ES-I3 (cell line): ENCODE results near the gene PALLD.

Source experiments
- H3K36me3 ChIP-seq: 2 replicates; pipeline ENCODE4 v1.6.1; 2013; ENCODE audit warnings: mild to moderate bottlenecking, low read length, control low read depth, moderate library complexity; ENCODE audit not compliant: insufficient read depth
- H3K4me1 ChIP-seq: 2 replicates; pipeline ENCODE4 v1.6.1; 2013; ENCODE audit warnings: mild to moderate bottlenecking, control low read depth, low read length; ENCODE audit not compliant: insufficient read depth
- H3K9ac ChIP-seq: 2 replicates; pipeline ENCODE4 v1.6.1; 2013; ENCODE audit warnings: low read depth, mild to moderate bottlenecking, low read length, moderate library complexity
- H3K9me3 ChIP-seq: 2 replicates; pipeline ENCODE4 v1.6.1; 2013; ENCODE audit warnings: mild to moderate bottlenecking, low read length, moderate library complexity; ENCODE audit not compliant: control insufficient read depth, insufficient read depth

PALLD gene

DNA sequence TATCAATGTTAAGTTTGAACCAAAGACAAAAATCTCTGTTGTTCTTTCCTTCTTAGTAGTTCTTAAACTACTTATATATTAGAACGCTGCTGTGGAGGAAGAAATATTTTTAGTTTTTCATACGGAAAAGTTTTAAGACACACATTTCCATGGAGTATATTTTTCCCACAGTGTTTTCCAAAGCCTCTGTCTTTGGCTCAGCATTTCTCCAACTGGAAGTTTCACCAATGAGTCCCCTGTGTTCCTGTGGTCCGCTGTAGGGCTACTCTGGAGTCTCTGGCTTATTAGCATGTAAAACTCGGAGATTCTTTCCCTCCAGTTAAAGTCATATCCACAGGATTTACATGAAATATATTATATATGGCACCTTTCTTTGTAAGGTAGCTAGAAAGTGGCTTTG lies 264.2 kb downstream of the PALLD start:
- Histone ChIP-seq H3K9me3 (no peaks in the 10 kb centered on the region), H3K36me3 (no peaks in the 10 kb centered on the region), H3K9ac (no peak overlapping the region), H3K4me1 (no peaks in the 10 kb centered on the region)

DNA sequence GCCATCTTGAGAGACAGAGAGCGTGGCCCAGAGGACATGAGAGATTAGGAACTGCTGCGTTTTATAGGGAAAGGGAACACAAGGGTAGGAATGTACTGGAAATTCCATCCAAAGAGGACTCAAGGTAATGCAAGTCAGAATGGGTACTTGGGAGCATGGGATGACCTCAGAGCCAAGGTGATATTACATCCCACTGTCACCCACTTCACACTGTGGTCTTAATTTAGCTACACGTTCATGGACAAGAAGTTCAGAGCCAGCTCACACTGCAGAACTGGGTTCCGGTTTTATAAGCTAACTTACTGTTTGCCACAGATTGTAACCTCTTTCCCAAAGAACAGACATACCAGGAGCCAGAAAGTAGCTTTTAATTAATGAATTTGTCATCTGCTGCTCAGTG lies 268.5 kb downstream of the PALLD start:
- Histone ChIP-seq H3K9ac (no peak overlapping the region), H3K9me3 (no peaks in the 10 kb centered on the region), H3K36me3 (no peaks in the 10 kb centered on the region; the same call in 1 of the 2 replicates), H3K4me1 (no peaks in the 10 kb centered on the region)

GRCh38 chr4:168765726-168766125 lies 268.9 kb downstream of the PALLD start:
- H3K9ac ChIP-seq = no peak overlapping the region
- H3K4me1 ChIP-seq = no peaks in the 10 kb centered on the region
- H3K9me3 ChIP-seq = no peaks in the 10 kb centered on the region
- H3K36me3 ChIP-seq = no peaks in the 10 kb centered on the region; the same call in 1 of the 2 replicates

- Histone ChIP-seq H3K4me1 (no peaks in the 10 kb centered on the region), H3K9me3 (no peaks in the 10 kb centered on the region), H3K36me3 (no peaks in the 10 kb centered on the region; the same call in 1 of the 2 replicates), H3K9ac (no peak overlapping the region)
Measured at GRCh38 chr4:168766604-168767316, 269.9 kb downstream of the PALLD start.

- H3K9me3 ChIP-seq = no peaks in the 10 kb centered on the region
- no peaks in the 10 kb centered on the region; the same call in 1 of the 2 replicates for H3K36me3 ChIP-seq
- H3K4me1 ChIP-seq = no peaks in the 10 kb centered on the region
- H3K9ac ChIP-seq = no peak overlapping the region
Measured at GRCh38 chr4:168769416-168769815, 272.6 kb downstream of the PALLD start.

- no peaks in the 10 kb centered on the region; the same call in 1 of the 2 replicates for H3K36me3 ChIP-seq
- no peak overlapping the region for H3K9ac ChIP-seq
- H3K4me1 ChIP-seq = no peaks in the 10 kb centered on the region
- no peaks in the 10 kb centered on the region for H3K9me3 ChIP-seq
Measured at GRCh38 chr4:168769837-168770236, 273.0 kb downstream of the PALLD start.

DNA sequence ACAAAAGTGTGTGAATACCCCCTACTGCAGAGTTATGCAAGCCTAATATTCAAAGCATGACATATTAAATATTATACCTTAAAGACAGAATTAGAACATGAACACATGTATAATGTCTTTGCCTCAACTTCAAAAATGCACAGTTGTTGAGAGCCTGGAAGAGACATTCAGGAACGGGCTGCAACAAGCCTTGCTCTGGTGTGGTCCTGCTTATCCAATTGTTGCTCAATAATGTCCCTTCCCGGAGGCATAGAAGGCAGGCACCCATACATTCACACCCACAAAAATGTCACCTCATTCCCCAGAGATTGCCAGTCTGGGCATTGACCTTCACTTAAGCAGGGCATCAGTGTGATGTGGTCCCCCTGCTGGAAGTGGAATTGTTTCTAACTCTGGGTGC lies 274.4 kb downstream of the PALLD start:
- H3K4me1 ChIP-seq = no peaks in the 10 kb centered on the region
- H3K9ac ChIP-seq = no peak overlapping the region
- H3K36me3 ChIP-seq = no peaks in the 10 kb centered on the region; the same call in 1 of the 2 replicates
- H3K9me3 ChIP-seq = no peaks in the 10 kb centered on the region

DNA sequence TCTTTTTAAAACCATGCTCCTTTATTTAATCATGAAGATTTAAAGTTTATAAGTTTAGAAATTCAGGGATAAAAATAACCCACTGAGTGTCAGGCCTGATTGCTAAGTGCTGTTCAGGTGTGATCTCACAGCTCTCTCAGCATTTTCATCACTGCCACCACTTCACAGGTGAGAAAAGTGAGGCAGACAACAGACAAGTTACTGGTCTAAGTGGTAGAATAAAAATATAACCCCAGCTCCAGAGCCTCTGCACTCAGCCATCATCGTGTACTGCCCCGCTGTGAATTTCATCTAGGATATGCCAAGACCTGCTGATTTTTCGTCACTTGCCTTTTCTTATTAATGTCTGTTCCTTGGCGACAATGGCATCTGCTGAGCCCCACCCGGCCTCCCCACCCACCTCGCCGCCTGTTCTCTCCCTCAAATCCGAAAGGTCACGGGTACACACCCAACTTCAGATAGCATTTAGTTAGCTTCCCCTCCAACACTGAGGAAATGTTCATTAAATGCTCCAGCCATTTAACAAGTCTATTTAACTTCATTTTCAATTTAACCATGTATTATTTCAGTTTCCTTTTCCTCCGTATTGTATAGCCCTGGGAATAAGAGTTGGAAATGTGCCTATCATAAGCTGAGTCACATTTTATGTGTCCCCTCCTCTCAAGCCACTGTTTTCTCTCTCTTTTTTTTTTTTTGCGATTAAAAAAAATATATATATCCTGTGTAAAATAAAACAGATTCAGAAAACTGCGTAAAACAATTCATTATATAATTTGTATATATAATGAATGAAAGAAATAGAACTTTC lies 276.7 kb downstream of the PALLD start:
- no peaks in the 10 kb centered on the region for H3K36me3 ChIP-seq
- no peaks in the 10 kb centered on the region for H3K4me1 ChIP-seq
- H3K9ac ChIP-seq = no peak overlapping the region
- H3K9me3 ChIP-seq = no peaks in the 10 kb centered on the region

DNA sequence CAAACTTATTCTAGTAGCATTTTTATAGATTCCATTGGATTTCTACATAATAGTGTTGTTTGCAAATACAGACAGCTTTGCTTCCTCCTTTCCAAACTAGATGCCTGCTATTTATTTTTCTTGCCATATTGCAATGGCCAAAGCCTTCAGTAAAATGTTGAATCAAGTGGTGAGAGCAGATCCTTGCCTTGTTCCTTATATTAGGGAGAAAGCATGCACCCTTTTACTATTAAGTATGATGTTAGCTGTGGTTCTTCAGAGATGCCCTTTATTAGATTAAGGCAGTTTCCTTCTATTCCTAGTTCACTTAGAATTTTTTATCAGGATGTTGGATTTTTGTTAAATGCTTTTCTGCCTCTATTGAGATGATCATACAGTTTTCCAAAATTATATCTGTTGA lies 279.5 kb downstream of the PALLD start:
- H3K4me1 ChIP-seq = no peaks in the 10 kb centered on the region
- no peaks in the 10 kb centered on the region for H3K9me3 ChIP-seq
- H3K36me3 ChIP-seq = no peaks in the 10 kb centered on the region
- H3K9ac ChIP-seq = no peak overlapping the region

GRCh38 chr4:168777277-168777965 lies 280.6 kb downstream of the PALLD start:
- H3K36me3 ChIP-seq = no peaks in the 10 kb centered on the region
- H3K4me1 ChIP-seq = no peaks in the 10 kb centered on the region
- no peak overlapping the region for H3K9ac ChIP-seq
- no peaks in the 10 kb centered on the region for H3K9me3 ChIP-seq

DNA sequence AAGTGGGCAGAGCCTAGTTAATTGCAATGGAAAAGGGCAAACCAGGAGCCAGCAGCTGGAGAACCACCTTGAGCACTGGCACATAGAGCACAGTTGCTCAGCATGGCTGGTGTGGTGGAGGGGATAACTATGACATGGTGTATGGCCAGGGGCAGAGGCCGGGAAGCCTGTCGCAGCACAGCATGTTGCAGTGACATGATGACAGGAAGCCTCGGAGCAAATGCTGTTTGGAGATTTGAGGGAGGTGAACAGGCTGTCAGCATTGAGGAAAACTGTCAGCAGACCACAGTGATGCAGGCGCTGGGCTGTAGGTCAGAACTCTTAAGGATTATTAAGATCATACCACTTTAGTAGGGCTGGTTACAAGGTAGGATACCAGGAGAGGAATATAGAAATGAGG lies 284.5 kb downstream of the PALLD start:
- Histone ChIP-seq H3K36me3 (no peaks in the 10 kb centered on the region), H3K4me1 (no peaks in the 10 kb centered on the region), H3K9ac (no peak overlapping the region), H3K9me3 (no peaks in the 10 kb centered on the region)

- no peaks in the 10 kb centered on the region for H3K4me1 ChIP-seq
- no peaks in the 10 kb centered on the region for H3K9me3 ChIP-seq
- H3K9ac ChIP-seq = no peak overlapping the region
- H3K36me3 ChIP-seq = no peaks in the 10 kb centered on the region
Measured at GRCh38 chr4:168781926-168782325, 285.1 kb downstream of the PALLD start.

- Histone ChIP-seq H3K9me3 (no peaks in the 10 kb centered on the region), H3K4me1 (no peaks in the 10 kb centered on the region), H3K36me3 (no peaks in the 10 kb centered on the region), H3K9ac (no peak overlapping the region)
Measured at GRCh38 chr4:168782439-168782838, 285.6 kb downstream of the PALLD start.

- H3K9ac ChIP-seq = no peak overlapping the region
- H3K4me1 ChIP-seq = peaks cover 4% of the 10 kb centered on the region; the same call in 1 of the 2 replicates
- H3K9me3 ChIP-seq = no peaks in the 10 kb centered on the region
- no peaks in the 10 kb centered on the region for H3K36me3 ChIP-seq
Measured at GRCh38 chr4:168784786-168785461, 288.1 kb downstream of the PALLD start.
